ENCODE measurements around the gene KRTCAP3. TPM values are rescaled to one million over a fixed set of nuclear protein-coding genes. Genes with fewer than 3 reads are reported as not detected.
A peak's percentile ranks its signal among the peaks of the same experiment; 100 is the strongest.

KRTCAP3 gene
- polyA plus RNA-seq, 1 donor (not counting 4 experiments of a cell fraction or from before 2014, with no cell fraction given), result 14.7 TPM

DNA sequence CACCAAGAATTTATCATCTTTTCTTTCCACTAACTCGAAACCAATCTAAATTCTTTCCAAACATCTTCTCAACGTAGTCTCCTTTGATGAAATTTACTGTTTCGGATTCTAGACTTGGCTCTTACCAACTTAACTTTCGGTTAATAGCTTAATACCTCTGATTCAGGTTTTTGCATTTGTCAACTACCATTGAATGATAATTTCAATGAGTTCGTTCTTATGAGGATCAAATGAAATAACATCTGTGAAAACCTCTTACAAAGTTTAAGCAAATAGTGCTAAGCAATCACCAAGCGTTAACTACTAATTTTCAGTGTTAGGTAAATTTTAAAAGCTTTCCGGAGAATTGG is 14.3 kb upstream of the KRTCAP3 start:
- Histone ChIP-seq H3K27ac (ENCODE audit: control insufficient read depth, insufficient read depth, low read length) (peak overlapping the region; percentile 86), H3K9me3 (ENCODE audit: control insufficient read depth, low read depth, low read length) (no peaks in the 10 kb centered on the region), H3K4me2 (ENCODE audit: control insufficient read depth, extremely low read depth, insufficient read depth, low read depth, low read length) (peak overlapping the region; percentile 92), H3K9me1 (ENCODE audit: control insufficient read depth, extremely low read depth, insufficient read depth, low read length) (no peaks in the 10 kb centered on the region), H3K79me2 (ENCODE audit: control insufficient read depth, insufficient read depth, low read length) (peaks cover 35% of the 10 kb centered on the region), H3K4me3 (ENCODE audit: control insufficient read depth in 2 of 3, extremely low read depth in 1 of 3, insufficient read depth in 2 of 3, low read depth in 1 of 3, low read length in 3 of 3) (peak overlapping the region; percentile 89 to 99 (median 90)), H3K4me1 (ENCODE audit: control insufficient read depth, extremely low read depth, insufficient read depth, low read length) (peaks cover 25% of the 10 kb centered on the region), H4K20me1 (ENCODE audit: control insufficient read depth, extremely low read depth, insufficient read depth, low read length) (peaks cover 2% of the 10 kb centered on the region), H3K36me3 (ENCODE audit: control insufficient read depth in 2 of 2, extremely low read depth in 1 of 2, insufficient read depth in 2 of 2, low read length in 2 of 2) (no peaks in the 10 kb centered on the region), H3K27me3 (ENCODE audit: control insufficient read depth, extremely low read depth, insufficient read depth, low read length) (no peaks in the 10 kb centered on the region), H2AFZ (ENCODE audit: control insufficient read depth, low read length) (peak overlapping the region; percentile 94), H3K9ac (ENCODE audit: control insufficient read depth, extremely low read depth, insufficient read depth, low read length) (peak overlapping the region; percentile 90)
- DNase-seq (ENCODE audit: low read depth, low spot score), result no peak
- no peak for FAIRE-seq
- TF ChIP-seq EZH2 (IDR thresholded peaks at IDR 0.05; ENCODE audit: low read length), result no peak
- TF ChIP-seq CTCF (optimal IDR thresholded peaks at IDR 0.05 in 1 of 3, IDR thresholded peaks at IDR 0.05 in 1 of 3, conservative IDR thresholded peaks at IDR 0.05 in 1 of 3; ENCODE audit: extremely low read depth in 1 of 3, insufficient read depth in 2 of 3, low read length in 3 of 3), result no peak
- dilution Hi-C loops (cut with MboI; ENCODE audit: extremely low pct_ligation_motif_present, low sequenced_read_pairs), result no loop called here

DNA sequence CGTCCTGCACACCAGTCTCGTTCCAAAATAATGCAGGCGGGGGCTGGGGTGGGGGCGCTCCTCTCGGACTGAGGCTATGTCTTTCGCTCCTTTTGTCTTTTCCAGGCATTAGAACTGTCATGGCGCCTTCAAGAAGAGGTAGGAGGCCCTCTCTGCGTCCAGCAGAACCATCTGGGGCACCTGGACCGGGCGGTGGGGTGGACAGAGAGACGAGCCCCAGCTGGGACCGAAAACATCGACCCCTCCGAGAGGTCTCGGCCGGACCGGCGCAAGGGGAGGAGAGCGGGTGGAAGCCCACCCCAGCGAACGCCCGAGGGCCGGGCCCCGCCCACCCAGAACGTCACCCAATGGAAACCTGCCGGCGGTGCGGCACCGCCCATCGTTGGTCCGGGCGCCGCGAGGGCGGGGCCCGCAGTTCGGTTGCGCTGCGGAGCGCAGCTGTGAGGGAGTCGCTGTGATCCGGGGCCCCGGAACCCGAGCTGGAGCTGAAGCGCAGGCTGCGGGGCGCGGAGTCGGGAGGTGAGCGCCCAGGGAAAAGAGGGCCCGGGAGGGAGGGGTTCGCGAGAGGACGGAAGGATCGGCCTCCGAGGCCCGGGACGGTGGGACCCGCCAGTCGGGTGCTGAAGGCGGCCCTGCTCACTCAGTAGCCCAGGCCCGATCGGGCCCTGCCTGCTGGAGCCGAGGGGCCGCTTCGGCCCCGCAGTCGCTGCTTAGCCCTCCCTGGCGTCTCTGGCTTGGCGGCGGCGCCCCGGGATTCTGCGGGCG is 13.8 kb upstream of the KRTCAP3 start, which contains the start of gene NRBP1:
Gene NRBP1 (plus strand): TSS at position 419 of the 765 bp plus-strand sequence. CDS start 4,643 bp downstream, outside the sequence.
- peak within 1 kb of the TSS; percentile 95 to 99 (median 97) for H3K4me3 ChIP-seq (ENCODE audit: control insufficient read depth in 2 of 3, extremely low read depth in 1 of 3, insufficient read depth in 2 of 3, low read depth in 1 of 3, low read length in 3 of 3)
- FAIRE-seq (peak; percentile 55), DNase-seq (ENCODE audit: low read depth, low spot score) (no peak)
- peaks cover 25% of the 10 kb centered on the region for H3K4me1 ChIP-seq (ENCODE audit: control insufficient read depth, extremely low read depth, insufficient read depth, low read length)
- H2AFZ ChIP-seq (ENCODE audit: control insufficient read depth, low read length), result peak within 1 kb of the TSS; percentile 94
- no peaks in the 10 kb centered on the region for H3K9me3 ChIP-seq (ENCODE audit: control insufficient read depth, low read depth, low read length)
- peak within 1 kb of the TSS; percentile 96 for H3K4me2 ChIP-seq (ENCODE audit: control insufficient read depth, extremely low read depth, insufficient read depth, low read depth, low read length)
- peaks cover 7% of the 10 kb centered on the region for H4K20me1 ChIP-seq (ENCODE audit: control insufficient read depth, extremely low read depth, insufficient read depth, low read length)
- peak within 1 kb of the TSS; percentile 90 for H3K9ac ChIP-seq (ENCODE audit: control insufficient read depth, extremely low read depth, insufficient read depth, low read length)
- peaks cover 3 to 4% of the 10 kb centered on the region in 2 experiments for H3K36me3 ChIP-seq (ENCODE audit: control insufficient read depth in 2 of 2, extremely low read depth in 1 of 2, insufficient read depth in 2 of 2, low read length in 2 of 2)
- peaks cover 40% of the 10 kb centered on the region for H3K79me2 ChIP-seq (ENCODE audit: control insufficient read depth, insufficient read depth, low read length)
- H3K27me3 ChIP-seq (ENCODE audit: control insufficient read depth, extremely low read depth, insufficient read depth, low read length), result no peaks in the 10 kb centered on the region
- TF ChIP-seq CTCF (optimal IDR thresholded peaks at IDR 0.05 in 1 of 3, IDR thresholded peaks at IDR 0.05 in 1 of 3, conservative IDR thresholded peaks at IDR 0.05 in 1 of 3; ENCODE audit: extremely low read depth in 1 of 3, insufficient read depth in 2 of 3, low read length in 3 of 3) (peak in 1 of 3 experiments; percentile 9), EZH2 (IDR thresholded peaks at IDR 0.05; ENCODE audit: low read length) (no peak)
- dilution Hi-C loops (cut with MboI; ENCODE audit: extremely low pct_ligation_motif_present, low sequenced_read_pairs), result no loop called here
- peak within 1 kb of the TSS; percentile 86 for H3K27ac ChIP-seq (ENCODE audit: control insufficient read depth, insufficient read depth, low read length)
- no peaks in the 10 kb centered on the region for H3K9me1 ChIP-seq (ENCODE audit: control insufficient read depth, extremely low read depth, insufficient read depth, low read length)

Measured in keratinocyte (primary cell).